ENCODE results near the gene CACNA2D1.

Gene CACNA2D1

DNA sequence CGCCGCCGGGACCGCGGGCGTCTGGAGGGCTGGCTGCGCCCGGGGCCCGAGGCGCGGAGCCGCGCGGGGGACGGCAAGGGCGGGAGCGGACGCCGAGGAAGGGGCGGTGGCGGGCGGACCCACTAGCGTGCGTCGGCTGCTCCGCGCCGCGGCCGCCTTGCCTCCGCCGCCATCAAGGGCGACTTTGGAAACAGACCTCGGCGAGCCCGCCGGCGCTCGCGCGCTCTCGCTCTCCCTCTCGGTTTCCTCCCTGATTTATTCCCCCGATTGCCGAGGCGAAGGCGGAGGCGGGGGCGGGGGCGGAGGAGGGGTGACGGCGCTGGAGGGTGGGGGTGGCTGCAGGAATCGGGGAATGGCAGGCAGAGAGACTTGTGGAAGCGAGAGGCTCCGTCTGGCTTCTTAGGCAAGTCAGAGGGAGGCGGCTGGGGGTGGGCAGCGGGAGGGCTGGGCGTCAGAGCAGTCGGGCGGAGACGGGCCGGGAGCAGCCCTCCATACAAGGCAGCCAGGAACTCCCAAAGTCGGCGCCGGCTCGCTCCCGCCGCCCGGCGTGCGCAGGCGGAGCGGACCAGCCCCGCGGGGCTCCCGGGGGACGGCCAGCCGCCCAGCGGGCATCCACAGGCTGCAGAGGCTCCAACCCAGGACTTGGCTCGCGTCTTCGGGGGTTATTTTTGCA is at the start of gene CACNA2D1:
CACNA2D1 (minus strand) TSS at position 231 of the 673 bp plus-strand sequence.
- no peak for DNase-seq

DNA sequence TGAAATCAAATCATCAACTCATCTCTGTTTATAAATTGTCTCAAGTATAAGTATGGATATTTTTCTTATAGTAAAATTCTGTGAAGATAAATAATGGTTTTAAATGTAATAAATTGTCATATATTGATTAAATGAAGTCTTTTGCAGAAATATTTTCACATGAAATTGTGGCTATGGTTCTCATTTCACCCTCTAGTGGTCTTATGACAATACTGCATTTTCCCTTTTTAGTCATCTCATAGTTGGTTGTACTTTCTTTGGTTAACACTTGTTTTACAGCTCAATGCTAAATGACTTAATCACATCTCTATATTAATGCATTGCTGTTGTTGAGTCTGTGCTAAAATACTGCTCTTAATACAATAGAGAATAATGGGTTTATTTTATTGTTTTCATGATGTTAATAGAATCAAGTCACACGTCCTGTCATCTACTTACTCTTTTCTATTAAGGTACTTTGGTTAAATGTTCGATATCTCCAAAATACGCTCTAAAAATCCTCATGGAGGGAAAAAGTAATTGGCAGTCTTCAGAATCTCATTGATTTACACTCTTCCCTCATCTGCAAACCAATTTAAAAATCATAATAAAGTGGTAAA is 38.0 kb upstream of the CACNA2D1 start:
- no peak for DNase-seq

DNA sequence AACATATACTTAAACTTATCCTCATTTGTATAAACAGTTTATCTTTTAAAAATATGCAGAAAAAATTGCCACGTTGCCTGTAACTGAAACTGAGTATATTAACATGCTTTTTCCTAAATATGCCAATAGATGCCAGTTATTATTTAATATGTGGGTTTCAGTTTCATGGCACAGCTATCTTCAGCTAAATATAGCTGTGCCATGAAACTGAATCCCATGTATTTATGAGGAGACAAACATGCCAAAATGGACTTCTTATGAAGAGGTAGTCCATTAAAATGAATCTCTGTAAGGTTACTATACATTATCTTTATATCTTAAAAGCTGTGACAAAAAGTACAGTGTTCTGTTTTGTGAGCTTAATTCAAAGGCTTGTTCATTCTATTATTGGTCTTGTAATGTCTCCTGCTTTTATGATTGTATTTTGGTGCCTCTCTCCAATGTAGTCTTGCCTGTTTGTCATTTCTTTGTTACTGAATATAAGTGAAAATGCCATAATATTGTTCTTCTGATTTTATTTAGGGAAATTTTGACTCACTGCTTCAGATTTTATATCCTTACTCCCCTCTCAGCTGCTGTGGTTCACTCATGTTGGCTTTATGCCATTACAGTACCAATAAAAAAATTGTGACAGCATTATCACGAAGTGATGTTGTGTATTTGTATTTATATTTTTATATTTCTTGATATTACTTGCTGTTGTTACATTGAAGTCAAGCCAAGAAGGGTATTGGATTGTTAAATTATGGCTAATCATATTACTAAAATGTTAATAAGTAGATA is 34.3 kb upstream of the CACNA2D1 start:
- DNase-seq = no peak

DNA sequence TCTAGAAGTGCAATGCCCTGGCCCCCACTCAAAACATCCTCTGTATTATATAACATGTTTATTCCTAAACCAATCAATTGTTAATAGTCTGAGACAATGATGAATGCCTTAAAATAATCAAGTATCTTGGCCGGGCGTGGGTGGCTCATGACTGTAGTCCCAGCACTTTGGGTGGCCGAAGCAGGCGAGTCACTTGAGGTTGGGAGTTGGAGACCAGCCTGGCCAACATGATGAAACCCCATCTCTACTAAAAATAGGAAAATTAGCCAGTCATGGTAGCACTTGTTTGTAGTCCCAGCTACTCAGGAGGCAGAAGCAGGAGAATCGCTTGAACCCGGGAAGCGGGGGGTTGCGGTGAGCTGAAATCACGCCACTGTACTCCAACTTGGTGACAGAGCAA is 29.4 kb upstream of the CACNA2D1 start:
- no peak for DNase-seq

DNA sequence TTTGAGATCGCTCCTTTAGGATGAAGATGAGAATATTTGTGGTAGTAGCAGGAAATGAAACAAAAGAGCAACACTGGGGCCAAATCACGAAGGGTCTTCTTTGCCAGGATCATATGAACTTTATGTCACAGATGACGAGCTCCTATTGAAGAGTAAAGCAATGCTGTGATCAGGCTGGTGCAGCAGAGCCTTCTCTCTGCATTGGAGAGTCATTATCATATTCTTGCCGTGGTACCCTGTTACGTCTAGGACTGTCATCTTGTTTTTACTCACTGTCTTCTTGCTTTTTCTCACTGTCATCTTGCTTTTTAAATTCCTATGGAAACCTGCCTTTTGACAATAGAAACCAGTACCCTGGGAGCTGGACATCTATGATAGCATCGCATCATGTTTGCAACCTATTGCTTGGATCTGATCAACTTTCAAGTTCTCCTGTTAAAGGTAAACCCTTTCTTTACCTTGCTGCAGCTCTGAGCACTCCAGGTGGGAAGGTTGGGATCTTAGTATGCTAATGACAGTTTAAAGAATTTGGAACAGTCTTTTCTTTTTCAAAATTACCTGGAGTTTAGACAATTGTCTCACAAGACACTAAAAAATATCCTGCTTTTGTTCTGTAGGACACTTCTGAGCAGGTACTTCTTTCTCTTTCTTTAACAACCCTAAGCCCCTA is 27.9 kb upstream of the CACNA2D1 start:
- DNase-seq = no peak

DNA sequence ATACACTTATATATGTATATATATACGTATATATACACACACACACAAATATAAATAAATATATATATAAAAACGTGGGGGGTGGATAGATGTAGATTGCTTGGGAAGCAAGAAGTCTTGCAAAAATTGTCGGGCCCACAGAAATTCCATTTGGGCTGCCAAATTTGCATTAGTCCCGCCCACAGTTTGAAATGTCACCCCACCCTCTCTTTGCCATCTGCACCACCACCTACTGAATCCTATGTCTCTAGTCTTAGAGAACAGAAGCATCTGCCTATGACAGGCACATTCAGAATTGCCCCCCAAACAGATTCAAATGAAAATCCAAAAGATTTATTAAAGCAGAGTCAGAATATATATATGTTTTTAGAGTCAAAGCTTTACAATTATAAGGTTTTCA is 25.6 kb upstream of the CACNA2D1 start:
- no peak for DNase-seq

DNA sequence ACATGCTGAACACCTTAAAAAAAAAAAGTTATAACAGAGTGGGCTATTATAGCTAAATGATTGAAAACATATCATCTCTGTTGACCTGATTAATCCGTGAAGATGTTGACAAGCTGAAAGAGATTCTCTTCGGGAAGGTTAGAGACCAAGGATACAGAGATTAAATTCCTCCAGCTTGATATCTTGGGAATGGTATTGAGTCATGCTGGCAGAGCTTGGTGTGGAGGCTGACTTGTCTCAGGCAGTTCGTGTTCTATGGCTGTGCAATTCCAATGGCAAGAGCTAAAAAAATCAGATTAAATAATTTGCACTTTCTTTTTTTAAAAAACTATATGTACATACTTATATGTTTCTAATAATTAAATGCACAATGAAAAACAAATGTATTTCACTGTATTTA is 24.9 kb upstream of the CACNA2D1 start:
- DNase-seq = no peak

DNA sequence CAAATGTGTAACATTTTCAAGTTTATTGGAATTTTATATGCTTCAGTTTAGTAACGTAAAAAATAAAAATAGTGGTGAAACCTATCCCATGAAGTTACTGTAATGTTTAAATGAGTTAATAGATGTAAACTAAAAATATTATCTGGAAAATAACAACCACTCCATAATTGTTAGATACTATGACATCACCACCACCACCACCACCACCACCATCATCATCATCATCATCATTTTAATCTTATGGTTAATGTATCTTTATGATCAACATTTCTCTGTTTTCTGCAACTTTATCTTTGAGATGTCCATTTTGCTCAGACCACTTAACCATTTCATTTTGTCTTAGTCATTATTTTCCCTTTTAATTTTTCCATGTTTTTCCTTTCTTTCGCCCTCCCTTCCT is 23.4 kb upstream of the CACNA2D1 start:
- DNase-seq = no peak

DNA sequence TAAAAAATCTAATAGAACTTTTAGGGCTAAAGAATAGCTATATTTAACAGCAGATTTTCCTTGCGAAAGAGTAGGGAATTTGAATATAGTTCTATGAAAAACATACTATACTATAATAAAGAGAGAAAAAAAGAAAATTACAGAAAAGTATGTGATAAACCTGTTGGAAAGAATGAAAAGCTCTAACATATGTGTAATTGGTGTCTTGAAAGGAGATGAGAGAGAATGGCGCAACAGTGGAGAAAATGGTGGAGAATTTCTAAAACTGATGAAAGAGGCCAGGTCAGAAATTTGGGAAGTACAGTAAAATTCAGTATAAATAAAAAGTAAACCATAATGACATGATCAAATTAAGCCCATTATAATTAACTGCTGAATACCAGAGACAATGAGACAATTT is 20.8 kb upstream of the CACNA2D1 start:
- no peak for DNase-seq

DNA sequence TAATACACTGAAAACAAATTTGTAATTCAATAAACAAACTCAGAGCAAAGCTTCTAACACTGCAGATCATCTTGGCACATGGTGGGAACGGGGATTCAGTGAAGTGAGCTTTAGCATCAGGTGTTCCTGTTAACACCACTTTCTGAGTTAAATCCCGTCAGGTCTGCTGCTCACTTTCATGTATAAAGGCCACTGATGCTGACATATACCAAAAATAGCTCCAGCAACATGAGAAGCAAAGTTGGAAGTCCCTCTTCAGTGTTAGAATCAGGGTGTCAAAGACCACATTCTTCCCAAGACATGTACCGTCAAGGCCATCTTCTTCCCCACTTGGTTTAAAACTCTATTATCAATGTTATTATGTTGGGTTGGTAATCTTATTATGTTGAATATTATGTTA is 11.7 kb upstream of the CACNA2D1 start:
- no peak for DNase-seq

DNA sequence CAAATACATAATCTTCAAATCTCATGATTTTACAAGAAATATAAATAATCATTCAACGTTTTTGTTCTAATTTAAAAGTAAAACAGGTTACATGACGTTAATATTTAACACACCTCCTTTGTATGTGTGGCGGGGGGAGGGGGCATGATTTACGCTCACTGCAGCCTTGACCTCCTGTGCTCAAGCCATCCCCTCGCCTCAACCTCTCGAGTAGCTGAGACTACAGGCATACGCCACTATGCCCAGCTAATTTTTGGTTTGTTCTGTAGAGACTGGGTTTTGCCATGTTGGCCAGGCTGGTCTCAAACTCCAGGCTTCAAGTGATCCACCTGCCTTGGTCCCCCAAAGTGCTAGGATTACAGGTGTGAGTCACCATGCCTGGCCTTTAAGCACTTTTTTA is 7.2 kb upstream of the CACNA2D1 start:
- no peak for DNase-seq

DNA sequence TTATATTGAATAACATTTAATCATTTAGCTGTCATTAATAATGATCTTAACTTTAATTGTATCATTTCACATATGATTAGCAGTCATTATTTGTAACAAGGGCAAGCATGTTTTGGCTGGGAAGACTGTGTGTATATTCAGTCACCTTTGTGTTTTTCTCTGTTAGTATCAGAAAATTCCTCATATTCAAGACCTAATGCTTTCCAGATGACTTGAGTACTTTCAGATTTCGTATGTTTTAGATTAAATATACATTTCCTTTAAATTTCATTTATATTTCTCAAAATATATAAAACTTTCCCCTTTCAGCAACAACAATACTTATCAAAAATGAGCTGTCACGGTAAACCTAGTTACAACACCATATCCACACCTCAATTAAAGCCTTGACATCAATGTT is 6.3 kb upstream of the CACNA2D1 start:
- no peak for DNase-seq

DNA sequence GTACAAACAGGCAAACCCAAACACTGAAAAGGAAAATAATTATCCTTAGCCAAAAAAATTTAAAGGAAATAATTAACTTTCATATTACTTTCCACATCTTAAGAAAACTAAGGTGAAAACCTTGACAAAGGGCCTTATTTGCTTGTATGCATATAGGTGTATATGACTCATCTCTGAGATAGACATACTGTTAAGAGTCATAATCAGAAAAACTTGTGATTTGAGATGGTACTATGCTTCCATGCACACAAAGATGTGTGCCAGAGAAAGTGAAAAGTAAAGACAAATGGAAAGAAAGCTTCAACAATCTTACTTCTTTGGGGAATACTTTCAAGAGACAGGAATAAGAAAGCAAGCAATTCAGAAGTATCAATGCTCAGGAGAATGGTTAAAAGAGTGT is 3.3 kb upstream of the CACNA2D1 start:
- DNase-seq = no peak

DNA sequence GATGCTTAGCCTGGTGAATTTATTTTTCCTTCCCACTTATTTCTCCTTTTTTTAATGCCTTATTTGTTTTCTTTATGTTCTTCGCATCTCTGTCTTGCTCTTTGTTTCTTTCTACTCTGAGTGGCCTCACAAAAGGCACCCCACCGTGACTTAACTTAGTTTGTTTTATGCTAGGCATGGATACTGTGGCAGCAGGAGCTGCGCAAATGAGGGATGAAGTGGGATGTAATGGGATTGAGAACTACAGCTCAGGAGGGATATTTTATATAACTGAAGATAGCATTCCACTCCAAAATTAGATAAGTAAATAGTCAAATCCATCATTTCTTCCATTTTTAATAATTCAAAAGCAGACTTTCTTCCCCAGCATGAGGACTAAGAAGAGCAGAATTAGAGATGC is 1.7 kb upstream of the CACNA2D1 start:
- DNase-seq = no peak

DNA sequence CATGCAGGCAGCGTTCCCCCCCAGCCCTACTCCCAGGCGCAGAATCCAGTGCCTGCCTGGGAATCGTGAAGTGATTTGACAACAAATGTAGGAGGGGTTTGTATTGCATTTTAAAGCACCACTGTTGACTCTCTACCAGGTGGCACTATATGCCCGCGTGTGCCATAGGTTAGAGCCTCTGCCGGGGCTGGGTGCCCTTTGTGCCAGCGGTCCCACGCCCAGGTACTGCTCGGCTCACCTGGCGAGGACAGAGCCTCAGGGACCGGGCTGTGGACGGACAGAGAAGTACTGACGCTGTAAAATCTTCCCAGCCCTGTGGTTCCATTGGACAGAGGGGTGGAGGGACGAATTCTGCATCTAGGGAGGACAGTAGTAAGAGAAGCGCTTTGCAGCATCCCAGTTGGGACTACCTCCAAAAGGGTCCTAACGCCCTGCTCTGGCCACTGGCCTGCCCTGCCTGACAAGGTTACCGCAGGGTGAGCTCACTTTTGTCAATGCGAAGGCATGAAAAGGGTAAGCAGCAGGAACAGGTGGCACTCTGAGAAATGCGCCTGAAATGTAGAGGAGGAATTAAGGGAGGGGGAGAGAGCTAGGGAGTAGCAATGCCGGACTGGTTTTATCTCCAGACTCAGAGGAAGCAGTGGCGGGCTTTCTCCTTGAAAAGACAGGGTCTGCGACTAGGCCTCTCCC is 788 bp upstream of the CACNA2D1 start:
- DNase-seq = no peak

DNA sequence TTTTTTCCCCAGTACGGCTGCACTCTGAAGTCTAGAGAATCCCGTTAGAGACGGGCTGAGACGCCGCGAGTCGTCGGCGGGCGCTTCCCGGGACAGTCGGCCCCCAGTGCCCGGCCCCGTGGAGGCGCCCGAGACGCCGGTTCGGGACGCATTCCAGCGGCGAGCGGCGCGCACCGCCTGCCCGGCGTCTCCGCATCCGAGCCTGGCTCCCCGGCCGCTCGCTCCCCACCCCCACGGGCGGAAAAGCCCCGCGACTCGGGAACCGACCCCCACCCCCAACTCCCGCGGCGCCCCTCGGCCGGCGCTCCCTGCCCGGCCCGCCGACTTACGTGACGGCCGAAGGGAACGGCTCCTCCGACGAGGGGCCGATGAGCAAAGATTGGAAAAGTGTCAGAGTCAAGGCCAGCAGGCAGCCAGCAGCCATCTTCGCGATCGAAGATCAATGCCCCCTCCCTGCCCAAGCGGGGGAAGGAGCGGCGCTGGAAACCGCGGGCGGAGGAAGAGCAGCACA is 486 bp downstream of the CACNA2D1 start:
- DNase-seq = no peak

DNA sequence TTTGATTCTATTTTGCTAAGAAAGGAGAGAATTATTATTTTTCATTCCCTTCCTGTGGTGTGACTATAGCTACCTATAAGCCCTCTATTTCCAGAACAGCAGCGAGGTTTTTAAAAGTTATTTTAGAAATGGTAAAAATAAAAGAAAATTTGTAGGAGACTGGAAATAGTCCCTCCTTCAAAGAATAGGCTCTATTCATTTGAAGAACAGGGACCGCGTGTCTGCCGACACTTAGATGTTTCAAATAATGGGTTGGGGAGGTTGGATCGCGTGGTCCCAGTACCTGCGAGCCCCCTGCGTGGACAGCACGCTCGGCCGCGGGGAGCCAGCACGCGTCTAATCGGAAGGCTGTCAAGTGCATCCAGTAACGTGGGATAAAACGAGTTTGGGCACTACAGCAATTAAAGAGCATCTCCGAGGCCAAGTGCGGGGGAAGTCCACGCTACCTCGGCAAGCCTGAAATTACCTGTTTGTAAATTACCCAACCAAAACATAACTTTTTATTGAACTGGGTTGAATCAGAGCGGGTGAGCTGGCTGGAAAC is 1.0 kb downstream of the CACNA2D1 start:
- no peak for DNase-seq

DNA sequence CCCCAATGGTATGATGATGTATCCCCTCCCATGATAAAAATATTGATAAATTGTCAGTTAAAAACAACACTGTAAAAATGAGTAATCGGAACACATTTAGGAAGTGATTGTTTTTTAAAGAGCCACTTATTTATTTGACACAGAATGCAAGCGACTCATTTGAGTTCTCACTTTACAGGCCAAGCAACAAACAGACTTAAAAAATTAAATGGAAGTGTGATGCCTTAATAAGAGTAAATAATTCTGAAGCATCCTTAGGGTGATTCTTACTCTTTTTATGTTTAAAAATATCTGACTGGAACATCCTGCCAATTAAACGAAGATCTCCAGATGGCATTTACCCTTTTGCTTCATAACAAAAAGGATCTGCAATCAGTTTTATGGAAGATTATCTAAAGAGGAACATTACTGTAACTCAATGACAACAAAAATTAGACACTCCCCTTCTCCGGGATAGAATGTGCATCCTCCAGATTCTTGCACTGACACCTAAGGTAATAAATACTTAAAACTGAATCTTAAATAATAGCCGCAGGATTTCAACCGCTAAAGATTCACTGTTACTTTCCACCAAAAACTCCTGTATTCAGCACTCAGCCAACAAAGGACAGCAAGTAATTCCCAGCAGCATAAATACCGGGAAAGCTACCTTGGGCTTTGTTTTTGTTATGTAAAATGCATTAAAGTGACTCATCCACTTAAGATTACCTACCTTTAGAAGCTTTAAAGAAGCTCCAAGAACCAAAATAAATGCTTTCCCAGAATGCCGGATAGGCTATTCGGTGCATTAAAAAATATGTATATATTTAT is 1.7 kb downstream of the CACNA2D1 start:
- DNase-seq = no peak

DNA sequence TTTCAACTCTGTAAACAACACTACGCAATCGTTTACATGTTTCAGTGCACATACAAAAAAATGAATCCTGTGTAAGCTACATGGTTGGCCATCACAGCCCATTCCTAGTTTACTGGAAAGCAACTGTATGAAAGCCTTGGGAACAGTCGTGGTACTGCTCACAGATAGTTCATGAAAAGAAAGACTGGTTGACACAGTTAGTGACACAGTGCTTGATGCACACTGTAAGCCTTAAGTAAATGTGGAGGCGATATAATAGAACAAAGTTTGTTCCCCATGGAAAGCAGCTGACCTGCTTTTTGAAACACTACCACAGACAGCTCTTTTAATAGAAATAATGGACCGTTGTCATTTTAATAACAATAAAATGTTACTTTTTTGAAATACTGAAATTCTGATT is 5.1 kb downstream of the CACNA2D1 start:
- DNase-seq = no peak

DNA sequence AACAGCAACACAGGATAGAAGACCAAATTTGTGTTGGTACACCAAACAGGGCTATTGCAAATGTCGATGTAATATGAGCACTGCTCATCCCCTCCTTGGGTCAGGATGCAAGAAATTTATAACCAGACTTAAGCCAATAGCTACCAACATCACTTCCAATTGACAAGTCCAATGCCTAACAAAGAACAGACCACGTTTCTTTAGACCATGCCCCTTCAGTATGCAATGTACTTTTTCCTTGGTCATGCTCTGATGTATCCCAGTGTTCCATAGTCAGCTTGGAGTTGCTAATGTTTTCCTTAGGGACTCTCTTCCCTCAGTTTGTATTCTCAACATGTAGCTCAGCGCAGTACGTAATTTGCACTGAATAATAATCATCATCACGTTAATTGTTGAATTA is 7.8 kb downstream of the CACNA2D1 start:
- DNase-seq = no peak

DNA sequence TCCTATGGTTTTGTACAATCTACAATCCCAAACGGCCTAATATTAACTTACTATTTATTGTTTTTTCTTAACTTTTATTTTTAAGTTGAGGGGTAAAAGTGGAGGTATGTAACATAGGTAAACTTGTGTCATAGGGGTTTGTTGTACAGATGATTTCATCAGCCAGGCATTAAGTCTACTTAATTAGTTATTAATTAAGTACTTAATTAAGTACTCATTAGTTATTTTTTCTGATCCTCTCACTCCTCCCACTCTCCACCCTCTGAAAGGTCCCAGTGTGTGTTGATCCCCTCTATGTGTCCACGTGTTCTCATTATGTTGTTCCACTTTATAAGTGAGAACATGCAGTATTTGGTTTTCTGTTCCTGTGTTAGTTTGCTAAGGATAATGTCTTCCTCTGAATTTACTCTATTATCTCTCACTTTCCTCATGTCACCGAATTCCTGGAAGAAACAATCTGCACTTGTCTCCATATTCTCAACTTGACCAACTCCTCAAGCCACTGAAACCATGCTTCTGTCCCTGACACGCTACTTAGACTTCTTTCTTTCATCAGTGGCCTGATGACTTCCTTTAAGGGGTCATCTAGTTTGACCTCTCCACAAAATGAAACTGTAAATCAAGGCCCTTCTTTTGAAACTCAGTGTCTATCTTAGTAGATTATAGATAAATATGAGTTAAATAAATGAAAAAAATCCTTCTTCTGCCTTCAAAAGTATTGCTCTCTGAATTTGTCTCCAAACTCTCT is 9.1 kb downstream of the CACNA2D1 start:
- no peak for DNase-seq

Data from CD4-positive, alpha-beta T cell treated with Interleukin-12 subunit alpha and Interleukin-12 subunit beta, for 1 hour (primary cell).